GM23248 (cell line): ENCODE data around the gene TBL3.

Experiments
- EZH2 ChIP-seq: fragments of 200-600 bp; sonication (generic); IDR thresholded peaks from 2 replicates; pipeline ENCODE4 v1.6.1; 2018; ENCODE audit warnings: antibody characterized with exemption, mild to moderate bottlenecking; ENCODE audit not compliant: insufficient read depth, poor library complexity, severe bottlenecking
- EZH2phosphoT487 ChIP-seq: fragments of 200-600 bp; sonication (generic); IDR thresholded peaks from 2 replicates; pipeline ENCODE4 v1.6.1; 2018; ENCODE audit warnings: antibody characterized with exemption, moderate library complexity, mild to moderate bottlenecking, low read depth; ENCODE audit not compliant: insufficient read depth

- TF ChIP-seq EZH2 (no peak), EZH2phosphoT487 (no peak)
These were observed 44.0 kb downstream of the TBL3 start for GRCh38 chr16:2015947-2016208.
